A673 (cell line): ENCODE data around the gene FHIT. TPM values are rescaled to one million over a fixed set of nuclear protein-coding genes. Genes with fewer than 3 reads are reported as not detected.

ENCODE experiments used
- BruUV-seq: library from RNA; stranded (reverse); fragments of 400-500 nt; replicated peaks from 2 replicates; lab custom pipeline; 2021; lab: Mats Ljungman, UMichigan
- CTCF ChIA-PET: fragments of 300-600 bp; sonication (Branson Sonifier 250); formaldehyde crosslinking; loops from one replicate; lab custom pipeline; 2022; ENCODE audit warnings: antibody characterized with exemption; lab: Charles Lee
- POLR2A ChIA-PET: fragments of 300-600 bp; sonication (Branson Sonifier 250); formaldehyde crosslinking; loops from one replicate; lab custom pipeline; 2022; ENCODE audit warnings: antibody characterized with exemption; ENCODE audit not compliant: low non-redundant PET; lab: Charles Lee
- DNase-seq: peaks from one replicate; pipeline ENCODE4 v3.0.0-alpha.2; 2015; ENCODE audit warnings: low spot score
- H3K27ac ChIP-seq: fragments of 200-600 bp; sonication (generic); 2 replicates; pipeline ENCODE4 v1.5.1; 2016; ENCODE audit warnings: mixed run types, low read depth, mild to moderate bottlenecking, mixed read lengths, antibody characterized with exemption, low read length; ENCODE audit not compliant: poor library complexity, severe bottlenecking
- H3K27me3 ChIP-seq: fragments of 200-600 bp; sonication (generic); replicated peaks from 2 replicates; pipeline ENCODE4 v1.6.1; 2017; ENCODE audit warnings: mixed run types, low read depth, mild to moderate bottlenecking, mixed read lengths, antibody characterized with exemption, low read length; ENCODE audit not compliant: insufficient read depth, poor library complexity
- H3K36me3 ChIP-seq: fragments of 200-600 bp; sonication (generic); 2 replicates; pipeline ENCODE4 v1.6.1; 2016; ENCODE audit warnings: mixed run types, mild to moderate bottlenecking, mixed read lengths, antibody characterized with exemption, low read length; ENCODE audit not compliant: insufficient read depth, poor library complexity, severe bottlenecking
- H3K4me1 ChIP-seq: fragments of 200-600 bp; sonication (generic); 2 replicates; pipeline ENCODE4 v1.6.1; 2017; ENCODE audit warnings: mixed run types, mild to moderate bottlenecking, mixed read lengths, antibody characterized with exemption, low read length; ENCODE audit not compliant: insufficient read depth, poor library complexity, severe bottlenecking
- H3K4me3 ChIP-seq: fragments of 200-600 bp; sonication (generic); 2 replicates; pipeline ENCODE4 v1.5.1; 2016; ENCODE audit warnings: low read depth, mixed run types, mild to moderate bottlenecking, mixed read lengths, low read length; ENCODE audit not compliant: poor library complexity, severe bottlenecking
- H3K9me3 ChIP-seq: fragments of 200-600 bp; sonication (generic); 2 replicates; pipeline ENCODE4 v1.6.1; 2016; ENCODE audit warnings: mixed run types, low read depth, mild to moderate bottlenecking, mixed read lengths, antibody characterized with exemption, low read length; ENCODE audit not compliant: poor library complexity, severe bottlenecking
- CTCF ChIP-seq: fragments of 300-800, 200-600 bp; sonication (generic); conservative IDR thresholded peaks from 2 replicates; pipeline ENCODE4 v1.5.1; 2017; ENCODE audit warnings: low read depth, mild to moderate bottlenecking, antibody characterized with exemption, low read length, moderate library complexity, mixed read lengths
- EZH2 ChIP-seq: fragments of 200-600 bp; sonication (generic); IDR thresholded peaks from 2 replicates; pipeline ENCODE4 v1.6.1; 2017; ENCODE audit warnings: borderline replicate concordance, low read depth, mild to moderate bottlenecking, mixed read lengths, antibody characterized with exemption, low read length; ENCODE audit not compliant: poor library complexity, severe bottlenecking
- intact Hi-C: fragments of 100-400 bp; cut with micrococcal nuclease; formaldehyde crosslinking; loops from one replicate; pipeline ENCODE4 v1.10.0; 2022; ENCODE audit not compliant: unreplicated experiment
- total RNA-seq: library from RNA; stranded (reverse); gene quantifications from 2 replicates; pipeline ENCODE4 v1.2.3, GENCODE V29; 2021

The FHIT gene
- total RNA-seq, 1 experiment from 2014 or later = not detected

GRCh38 chr3:59774634-59775033, 1476.6 kb downstream of the FHIT start:
- TF ChIP-seq EZH2 (no peak), CTCF (no peak)
- H3K4me3 ChIP-seq = no peak overlapping the region
- H3K9me3 ChIP-seq = no peaks in the 10 kb centered on the region
- BruUV-seq = no TSS peak
- no peak for DNase-seq
- H3K27ac ChIP-seq = no peak overlapping the region
- ChIA-PET CTCF (no interaction called here), POLR2A (no interaction called here)
- intact Hi-C loops = no loop called here
- H3K36me3 ChIP-seq = no peaks in the 10 kb centered on the region
- H3K27me3 ChIP-seq = no peaks in the 10 kb centered on the region
- H3K4me1 ChIP-seq = no peaks in the 10 kb centered on the region

- CTCF ChIA-PET = no interaction called here
- H3K9me3 ChIP-seq = no peaks in the 10 kb centered on the region
- DNase-seq = no peak
- no peak overlapping the region for H3K27ac ChIP-seq
- no peaks in the 10 kb centered on the region for H3K36me3 ChIP-seq
- no peaks in the 10 kb centered on the region for H3K4me1 ChIP-seq
- TF ChIP-seq CTCF = no peak
- TF ChIP-seq EZH2 = no peak
- H3K27me3 ChIP-seq = no peaks in the 10 kb centered on the region
- intact Hi-C loops = no loop called here
- BruUV-seq = no TSS peak
- POLR2A ChIA-PET = no interaction called here
- no peak overlapping the region for H3K4me3 ChIP-seq
These were observed 1477.3 kb downstream of the FHIT start for GRCh38 chr3:59774000-59774399.

- Histone ChIP-seq H3K4me1 (no peaks in the 10 kb centered on the region), H3K27ac (no peak overlapping the region), H3K4me3 (no peak overlapping the region), H3K27me3 (no peaks in the 10 kb centered on the region), H3K9me3 (no peaks in the 10 kb centered on the region), H3K36me3 (no peaks in the 10 kb centered on the region)
- POLR2A ChIA-PET = no interaction called here
- TF ChIP-seq EZH2 = no peak
- no peak for TF ChIP-seq CTCF
- CTCF ChIA-PET = no interaction called here
- DNase-seq = no peak
- BruUV-seq = no TSS peak
- intact Hi-C loops = no loop called here
These were observed 1478.5 kb downstream of the FHIT start for GRCh38 chr3:59772416-59773408.
